Measurements from ENCODE around the gene FHL3.
"Not testable (repeated sequence)": the region's sequence is repeated elsewhere in the genome, so short reads cannot be mapped to it uniquely, and the experiment has no call there.

FHL3 gene

GRCh38 chr1:38037221-38037939 is 32.1 kb upstream of the FHL3 start:
- no peak overlapping the region for H4K8ac ChIP-seq (ENCODE audit: low read length)
- H3K36me3 ChIP-seq (ENCODE audit: control insufficient read depth in 1 of 2, insufficient read depth in 2 of 2, low read depth in 1 of 2, low read length in 2 of 2): no peaks in the 10 kb centered on the region
- no peak overlapping the region for H2AK5ac ChIP-seq (ENCODE audit: low read length, severe bottlenecking)
- no peak for DNase-seq
- no peak overlapping the region for H3K9ac ChIP-seq (ENCODE audit: low read length)
- H2AFZ ChIP-seq (ENCODE audit: low read depth, low read length): no peak overlapping the region
- H3K9me3 ChIP-seq (ENCODE audit: control insufficient read depth, low read length): no peaks in the 10 kb centered on the region
- H3K27me3 ChIP-seq (ENCODE audit: control insufficient read depth in 1 of 2, insufficient read depth in 1 of 2, low read length in 2 of 2): peaks cover 33% of the 10 kb centered on the region in 2 experiments
- no peaks in the 10 kb centered on the region for H3K79me1 ChIP-seq (replicated peaks; ENCODE audit: low read length, poor library complexity, severe bottlenecking)
- 94% methylated on average over 4 of the region's 5 CpGs for WGBS
- H3K4me1 ChIP-seq (ENCODE audit: control insufficient read depth, insufficient read depth, low read depth, low read length): peaks cover 11% of the 10 kb centered on the region
- H3K14ac ChIP-seq (ENCODE audit: low read length in 2 of 2): no peak overlapping the region
- no peak overlapping the region for H3K4me2 ChIP-seq (ENCODE audit: low read length, poor library complexity, severe bottlenecking)
- no peak overlapping the region for H3K4ac ChIP-seq (ENCODE audit: low read depth in 1 of 2, low read length in 2 of 2)
- H4K91ac ChIP-seq (ENCODE audit: low read length): no peak overlapping the region
- no peak overlapping the region for H3K27ac ChIP-seq (ENCODE audit: low read length, poor library complexity, severe bottlenecking)
- H2BK15ac ChIP-seq (ENCODE audit: low read depth, poor library complexity, severe bottlenecking): no peak overlapping the region
- H2BK12ac ChIP-seq (ENCODE audit: low read length in 2 of 2): no peak overlapping the region
- H2BK5ac ChIP-seq (ENCODE audit: low read depth, low read length, poor library complexity, severe bottlenecking): no peak overlapping the region
- no peak overlapping the region for H3K4me3 ChIP-seq (ENCODE audit: insufficient read depth in 1 of 2, low read depth in 1 of 2, low read length in 2 of 2)
- H2BK120ac ChIP-seq (ENCODE audit: low read depth, low read length): no peak overlapping the region
- no peak overlapping the region for H3K23ac ChIP-seq (ENCODE audit: low read length in 2 of 2)
- no peak overlapping the region for H3K18ac ChIP-seq (ENCODE audit: low read depth in 1 of 2, low read length in 2 of 2)

GRCh38 chr1:38034871-38035270 is 29.6 kb upstream of the FHL3 start:
- no peak overlapping the region for H2BK12ac ChIP-seq (ENCODE audit: low read length in 2 of 2)
- H3K4me3 ChIP-seq (ENCODE audit: insufficient read depth in 1 of 2, low read depth in 1 of 2, low read length in 2 of 2): no peak overlapping the region
- H3K9ac ChIP-seq (ENCODE audit: low read length): no peak overlapping the region
- peaks cover 8% of the 10 kb centered on the region in 2 experiments for H3K27me3 ChIP-seq (ENCODE audit: control insufficient read depth in 1 of 2, insufficient read depth in 1 of 2, low read length in 2 of 2)
- no peaks in the 10 kb centered on the region for H3K36me3 ChIP-seq (ENCODE audit: control insufficient read depth in 1 of 2, insufficient read depth in 2 of 2, low read depth in 1 of 2, low read length in 2 of 2)
- no peak for DNase-seq
- H2AFZ ChIP-seq (ENCODE audit: low read depth, low read length): no peak overlapping the region
- H3K79me1 ChIP-seq (replicated peaks; ENCODE audit: low read length, poor library complexity, severe bottlenecking): peaks cover 2% of the 10 kb centered on the region
- no peak overlapping the region for H3K18ac ChIP-seq (ENCODE audit: low read depth in 1 of 2, low read length in 2 of 2)
- H2BK15ac ChIP-seq (ENCODE audit: low read depth, poor library complexity, severe bottlenecking): no peak overlapping the region
- peak overlapping the region in 1 of 2 experiments; percentile 73 for H3K14ac ChIP-seq (ENCODE audit: low read length in 2 of 2)
- H3K23ac ChIP-seq (ENCODE audit: low read length in 2 of 2): no peak overlapping the region
- H3K4ac ChIP-seq (ENCODE audit: low read depth in 1 of 2, low read length in 2 of 2): no peak overlapping the region
- no peak overlapping the region for H3K4me2 ChIP-seq (ENCODE audit: low read length, poor library complexity, severe bottlenecking)
- no peaks in the 10 kb centered on the region for H3K9me3 ChIP-seq (ENCODE audit: control insufficient read depth, low read length)
- H2BK5ac ChIP-seq (ENCODE audit: low read depth, low read length, poor library complexity, severe bottlenecking): no peak overlapping the region
- H2AK5ac ChIP-seq (ENCODE audit: low read length, severe bottlenecking): no peak overlapping the region
- H2BK120ac ChIP-seq (ENCODE audit: low read depth, low read length): no peak overlapping the region
- H4K91ac ChIP-seq (ENCODE audit: low read length): no peak overlapping the region
- no peak overlapping the region for H3K27ac ChIP-seq (ENCODE audit: low read length, poor library complexity, severe bottlenecking)
- WGBS: 88% methylated on average over 13 of the region's 13 CpGs
- peaks cover 24% of the 10 kb centered on the region for H3K4me1 ChIP-seq (ENCODE audit: control insufficient read depth, insufficient read depth, low read depth, low read length)
- H4K8ac ChIP-seq (ENCODE audit: low read length): no peak overlapping the region

- not testable (repeated sequence) for H3K23ac ChIP-seq (ENCODE audit: low read length in 2 of 2); H3K14ac ChIP-seq (ENCODE audit: low read length in 2 of 2); H3K4me2 ChIP-seq (ENCODE audit: low read length, poor library complexity, severe bottlenecking); H3K36me3 ChIP-seq (ENCODE audit: control insufficient read depth in 1 of 2, insufficient read depth in 2 of 2, low read depth in 1 of 2, low read length in 2 of 2); DNase-seq; H4K8ac ChIP-seq (ENCODE audit: low read length); H3K27me3 ChIP-seq (ENCODE audit: control insufficient read depth in 1 of 2, insufficient read depth in 1 of 2, low read length in 2 of 2); H2AFZ ChIP-seq (ENCODE audit: low read depth, low read length); H3K18ac ChIP-seq (ENCODE audit: low read depth in 1 of 2, low read length in 2 of 2); H3K27ac ChIP-seq (ENCODE audit: low read length, poor library complexity, severe bottlenecking); H2BK120ac ChIP-seq (ENCODE audit: low read depth, low read length); H2BK15ac ChIP-seq (ENCODE audit: low read depth, poor library complexity, severe bottlenecking); H3K4ac ChIP-seq (ENCODE audit: low read depth in 1 of 2, low read length in 2 of 2); H3K4me3 ChIP-seq (ENCODE audit: insufficient read depth in 1 of 2, low read depth in 1 of 2, low read length in 2 of 2); H3K9me3 ChIP-seq (ENCODE audit: control insufficient read depth, low read length); H2AK5ac ChIP-seq (ENCODE audit: low read length, severe bottlenecking); H2BK5ac ChIP-seq (ENCODE audit: low read depth, low read length, poor library complexity, severe bottlenecking); H3K79me1 ChIP-seq (replicated peaks; ENCODE audit: low read length, poor library complexity, severe bottlenecking); H4K91ac ChIP-seq (ENCODE audit: low read length); H3K9ac ChIP-seq (ENCODE audit: low read length); H2BK12ac ChIP-seq (ENCODE audit: low read length in 2 of 2)
- WGBS: 94% methylated on average over 2 of the region's 2 CpGs
- H3K4me1 ChIP-seq (ENCODE audit: control insufficient read depth, insufficient read depth, low read depth, low read length): peaks cover 31% of the 10 kb centered on the region
Measured at GRCh38 chr1:38032992-38033391, 27.7 kb upstream of the FHL3 start.

- no peak for DNase-seq
- Histone ChIP-seq H3K18ac (ENCODE audit: low read depth in 1 of 2, low read length in 2 of 2) (peak overlapping the region; percentile 3 to 75), H3K9ac (ENCODE audit: low read length) (no peak overlapping the region), H3K27ac (ENCODE audit: low read length, poor library complexity, severe bottlenecking) (no peak overlapping the region), H3K9me3 (ENCODE audit: control insufficient read depth, low read length) (no peaks in the 10 kb centered on the region), H2BK5ac (ENCODE audit: low read depth, low read length, poor library complexity, severe bottlenecking) (no peak overlapping the region), H3K14ac (ENCODE audit: low read length in 2 of 2) (peak overlapping the region in 1 of 2 experiments; percentile 12), H2BK15ac (ENCODE audit: low read depth, poor library complexity, severe bottlenecking) (no peak overlapping the region), H3K36me3 (ENCODE audit: control insufficient read depth in 1 of 2, insufficient read depth in 2 of 2, low read depth in 1 of 2, low read length in 2 of 2) (peaks cover 4 to 8% of the 10 kb centered on the region in 2 experiments), H2BK120ac (ENCODE audit: low read depth, low read length) (no peak overlapping the region), H3K27me3 (ENCODE audit: control insufficient read depth in 1 of 2, insufficient read depth in 1 of 2, low read length in 2 of 2) (peaks cover 0 to 5% of the 10 kb centered on the region in 2 experiments), H2AFZ (ENCODE audit: low read depth, low read length) (no peak overlapping the region), H3K4ac (ENCODE audit: low read depth in 1 of 2, low read length in 2 of 2) (peak overlapping the region; percentile 19 to 61), H3K4me2 (ENCODE audit: low read length, poor library complexity, severe bottlenecking) (no peak overlapping the region), H3K23ac (ENCODE audit: low read length in 2 of 2) (no peak overlapping the region), H3K4me3 (ENCODE audit: insufficient read depth in 1 of 2, low read depth in 1 of 2, low read length in 2 of 2) (no peak overlapping the region), H2AK5ac (ENCODE audit: low read length, severe bottlenecking) (peak overlapping the region; percentile 29), H2BK12ac (ENCODE audit: low read length in 2 of 2) (peak overlapping the region in 1 of 2 experiments; percentile 88), H3K4me1 (ENCODE audit: control insufficient read depth, insufficient read depth, low read depth, low read length) (peaks cover 41% of the 10 kb centered on the region), H4K8ac (ENCODE audit: low read length) (no peak overlapping the region), H3K79me1 (replicated peaks; ENCODE audit: low read length, poor library complexity, severe bottlenecking) (peaks cover 2% of the 10 kb centered on the region), H4K91ac (ENCODE audit: low read length) (peak overlapping the region; percentile 81)
- WGBS: 73% methylated on average over 3 of the region's 4 CpGs
Measured at GRCh38 chr1:38031513-38031866, 26.2 kb upstream of the FHL3 start.
